Retina (tissue), 1 donor: Measurements from ENCODE around the gene KCNC1.
A peak's percentile ranks its signal among the peaks of the same experiment; 100 is the strongest.

Experiments used
- DNase-seq: peaks from one replicate; pipeline ENCODE4 v3.0.0-alpha.2; 2016

The KCNC1 gene

DNA sequence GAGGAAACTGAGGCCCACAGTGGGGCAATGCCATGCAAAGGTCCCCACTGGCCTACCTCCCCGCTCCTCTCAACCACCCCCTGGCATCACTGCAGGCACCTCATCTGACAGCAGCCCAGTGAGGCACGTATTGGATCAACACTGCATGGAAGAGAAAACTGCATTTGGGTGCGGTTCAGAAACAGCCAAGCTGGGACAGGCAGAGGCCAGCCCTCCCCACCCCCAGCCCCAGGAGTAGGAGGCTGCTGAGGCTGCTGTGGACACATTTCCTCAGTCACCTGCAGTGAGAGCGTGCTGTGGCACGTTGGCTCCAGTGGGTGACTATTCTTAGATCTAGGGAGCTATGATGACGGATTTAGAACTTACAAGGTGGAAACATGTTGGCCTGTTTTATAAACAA is 63.7 kb downstream of the KCNC1 start:
- no peak for DNase-seq

DNA sequence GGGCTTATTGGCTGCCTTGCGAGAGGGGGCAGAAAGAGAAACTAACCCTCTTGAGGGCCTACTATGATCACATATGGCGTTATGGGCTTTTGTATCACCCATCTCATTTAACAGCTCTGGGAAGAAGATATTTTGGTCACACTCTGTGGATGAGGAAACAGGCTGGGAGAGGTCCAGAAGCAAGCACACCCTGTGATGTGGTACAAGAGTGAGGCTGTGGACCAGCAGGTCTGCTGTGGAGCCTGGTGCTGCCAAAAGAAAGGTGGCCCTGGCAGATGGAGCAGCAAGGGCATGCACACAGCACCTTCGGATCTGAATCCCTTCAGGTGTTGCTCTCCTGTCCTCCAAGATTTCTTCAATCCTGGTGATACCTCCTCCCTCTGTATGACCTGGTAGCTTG is 64.1 kb downstream of the KCNC1 start:
- DNase-seq, result no peak

- no peak for DNase-seq
Observed at GRCh38 chr11:17799147-17799546, 64.6 kb downstream of the KCNC1 start.

- DNase-seq, result no peak
Observed at GRCh38 chr11:17801166-17801565, 66.6 kb downstream of the KCNC1 start.

GRCh38 chr11:17802491-17802890 is 67.9 kb downstream of the KCNC1 start:
- no peak for DNase-seq

- peak; percentile 18 for DNase-seq
Observed at GRCh38 chr11:17803754-17804334, 69.3 kb downstream of the KCNC1 start.

DNA sequence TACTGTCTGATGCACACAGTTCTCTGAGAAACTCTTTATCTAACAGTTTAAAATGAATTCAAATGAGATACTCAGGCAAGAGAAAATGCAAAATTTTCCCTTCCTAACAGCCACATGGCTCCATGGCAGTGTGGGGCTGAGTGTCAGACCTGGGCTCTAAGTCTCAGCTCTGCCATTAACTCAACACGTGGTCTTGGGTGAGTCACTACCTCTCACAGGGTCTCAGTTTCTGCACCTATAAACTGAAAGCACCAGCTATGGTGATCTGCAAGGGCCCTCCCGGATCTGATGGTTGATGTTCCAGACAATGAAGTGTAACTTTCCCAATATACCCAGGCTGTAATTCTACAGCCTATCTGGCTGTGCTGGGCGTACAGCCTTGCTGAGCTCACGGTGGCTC is 70.5 kb downstream of the KCNC1 start:
- DNase-seq, result no peak

- DNase-seq, result no peak
Observed at GRCh38 chr11:17805873-17806272, 71.3 kb downstream of the KCNC1 start.

DNA sequence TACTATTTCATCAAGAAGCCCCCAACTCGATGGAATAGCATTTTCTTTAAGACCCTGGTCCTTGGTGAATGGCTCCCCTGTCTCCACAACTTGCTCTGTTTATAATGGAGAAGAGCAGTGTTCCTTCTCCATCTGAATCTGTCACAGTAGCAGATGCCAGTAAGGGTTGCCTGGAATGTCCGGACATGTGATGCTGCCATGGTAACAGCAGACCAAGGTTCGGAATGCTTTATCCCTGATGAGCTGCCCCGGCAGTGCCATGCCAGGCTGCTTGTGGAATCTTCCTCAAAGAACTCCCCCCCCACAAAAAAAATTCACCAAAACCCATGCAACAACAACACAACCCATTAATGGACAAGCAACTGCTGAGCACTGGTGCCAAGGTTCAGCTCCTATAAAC is 72.5 kb downstream of the KCNC1 start:
- no peak for DNase-seq

GRCh38 chr11:17810041-17810440 is 75.5 kb downstream of the KCNC1 start:
- no peak for DNase-seq

GRCh38 chr11:17810746-17811145 is 76.2 kb downstream of the KCNC1 start:
- DNase-seq, result peak; percentile 59

DNA sequence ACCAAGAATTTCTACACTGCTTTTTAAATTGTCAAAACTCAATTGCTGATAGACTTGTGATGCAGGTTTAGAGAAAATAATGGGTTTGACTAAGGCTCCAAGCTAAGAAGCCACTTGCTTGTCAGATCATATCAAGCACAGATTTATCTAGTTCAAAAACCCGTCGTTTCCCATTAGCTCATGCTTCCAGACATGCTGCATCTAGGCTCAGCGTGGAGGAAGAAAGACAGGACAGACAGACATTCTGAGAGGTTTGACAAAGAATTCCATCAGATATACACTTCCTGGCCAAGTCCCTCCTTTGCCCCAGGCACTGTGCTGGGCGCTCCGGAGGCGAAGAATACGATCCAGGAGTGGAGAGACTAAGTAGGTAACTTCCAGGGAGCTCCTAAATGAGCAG is 76.8 kb downstream of the KCNC1 start:
- no peak for DNase-seq

DNA sequence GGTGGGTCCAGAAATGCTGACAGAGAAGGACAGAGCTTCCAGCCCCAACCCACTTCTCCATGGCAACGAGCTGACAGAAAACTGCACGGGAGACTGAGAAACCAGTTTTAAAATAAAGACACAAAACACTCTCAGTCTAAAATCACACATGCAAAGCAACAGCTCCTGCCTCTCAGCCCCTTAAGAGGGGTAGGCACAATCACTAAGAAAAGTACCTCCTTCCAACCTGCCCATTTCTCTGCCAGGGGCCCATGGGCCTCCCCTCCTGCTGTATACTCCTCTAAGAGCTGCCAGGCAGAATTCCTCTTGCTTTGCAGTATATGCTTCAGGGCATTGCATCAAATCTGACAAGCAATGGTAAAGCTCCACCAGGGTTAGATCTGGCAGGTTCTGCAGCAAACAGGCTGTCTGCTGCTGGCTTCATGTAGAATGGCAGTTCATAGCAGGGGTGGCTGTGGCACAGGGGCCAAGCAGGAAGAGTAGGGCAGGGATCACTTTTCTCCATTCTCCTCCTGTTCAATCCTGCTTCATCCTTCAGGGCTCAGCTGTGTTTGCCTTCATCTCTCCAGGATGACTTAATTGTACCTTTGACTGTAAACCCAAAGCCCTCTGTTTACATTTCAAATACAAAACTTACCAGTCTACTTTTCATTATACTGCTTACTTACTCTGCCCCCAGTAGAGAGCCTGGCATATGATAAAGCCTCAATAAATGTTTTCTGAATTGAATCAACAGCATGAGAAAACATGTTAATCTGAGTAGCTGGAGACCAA is 77.7 kb downstream of the KCNC1 start:
- peak; percentile 61 for DNase-seq

DNA sequence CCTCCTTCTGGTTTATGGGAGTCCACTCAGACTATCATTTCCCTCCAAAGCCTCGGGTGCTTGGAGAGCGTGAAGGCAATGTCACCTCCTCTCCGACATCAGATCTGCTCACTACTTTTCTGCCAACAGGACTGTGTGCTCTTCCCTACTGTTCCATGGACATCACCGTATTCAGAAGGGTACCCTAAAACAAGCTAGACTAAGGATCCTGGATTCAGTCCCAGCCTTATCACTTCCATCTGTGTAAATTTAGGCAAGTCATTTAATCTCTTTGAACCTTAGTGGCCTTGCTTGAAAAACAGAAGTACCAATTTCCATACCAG is 78.2 kb downstream of the KCNC1 start:
- no peak for DNase-seq

DNA sequence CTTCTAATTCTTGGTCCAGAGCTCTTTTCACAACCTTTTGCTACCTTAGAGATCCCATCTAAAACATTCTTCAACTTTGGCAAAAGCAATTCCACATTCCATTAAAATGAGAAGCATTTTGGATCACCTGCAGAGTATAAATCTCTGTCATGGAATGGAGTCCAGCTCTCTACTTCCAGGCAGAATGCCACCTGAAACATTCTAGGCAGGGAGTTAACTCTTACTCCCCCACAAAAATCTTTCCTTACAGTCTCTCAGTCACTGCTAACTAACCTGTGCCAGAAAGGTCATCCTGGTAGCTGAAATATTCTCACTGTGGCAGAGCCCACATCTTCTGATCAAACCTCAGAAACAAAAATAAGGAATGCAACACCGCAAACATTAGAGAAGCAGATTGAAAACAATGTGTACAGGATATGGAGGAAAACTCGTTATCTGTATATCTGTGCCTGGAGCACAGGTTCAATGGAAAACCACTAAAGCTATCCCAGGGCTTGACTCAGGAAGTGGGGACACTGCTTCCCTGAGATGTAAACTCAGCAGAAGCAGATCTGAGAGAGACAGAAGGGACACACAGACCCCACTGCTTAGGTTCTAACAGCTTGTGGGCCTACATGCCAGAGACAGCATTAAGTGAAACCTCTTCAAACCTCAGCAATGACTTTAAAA is 78.9 kb downstream of the KCNC1 start:
- DNase-seq, result no peak

- DNase-seq, result no peak
Observed at GRCh38 chr11:17814546-17814945, 80.0 kb downstream of the KCNC1 start.

- DNase-seq, result no peak
Observed at GRCh38 chr11:17816232-17816931, 81.8 kb downstream of the KCNC1 start.

DNA sequence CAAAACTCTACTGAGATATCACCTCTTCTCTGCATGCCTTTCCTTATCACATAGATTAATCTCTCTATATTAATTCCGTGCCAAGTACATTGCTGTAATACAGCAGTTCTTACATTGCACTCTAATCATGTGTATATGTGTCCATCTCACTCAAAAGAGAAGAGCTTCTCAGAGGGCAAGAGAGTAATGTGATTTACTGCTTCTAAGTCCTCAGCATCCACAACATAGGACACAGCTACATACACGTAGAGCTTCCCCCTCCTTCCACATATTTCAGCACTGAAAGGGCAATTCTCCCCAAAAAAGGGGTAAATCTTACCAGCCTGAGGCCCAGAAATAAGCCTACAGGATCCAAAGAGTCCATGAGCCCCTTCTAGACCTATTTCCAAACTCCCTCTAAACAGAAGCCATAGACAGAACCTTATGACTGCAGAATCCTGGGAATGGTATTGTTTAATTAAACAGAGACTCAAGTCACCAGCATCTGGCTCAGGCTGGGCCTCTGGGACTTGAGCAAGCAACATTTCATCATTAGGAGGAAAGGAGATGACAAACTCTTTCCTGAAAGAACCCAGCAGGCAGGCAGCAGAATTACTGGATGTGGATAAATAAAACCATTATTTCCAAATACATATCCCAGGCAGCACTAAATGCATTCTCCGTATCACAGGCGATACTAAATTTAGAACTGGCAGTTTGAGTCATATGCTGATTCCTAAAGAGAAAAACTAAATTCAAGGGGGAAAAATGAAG is 87.2 kb downstream of the KCNC1 start:
- DNase-seq, result no peak

DNA sequence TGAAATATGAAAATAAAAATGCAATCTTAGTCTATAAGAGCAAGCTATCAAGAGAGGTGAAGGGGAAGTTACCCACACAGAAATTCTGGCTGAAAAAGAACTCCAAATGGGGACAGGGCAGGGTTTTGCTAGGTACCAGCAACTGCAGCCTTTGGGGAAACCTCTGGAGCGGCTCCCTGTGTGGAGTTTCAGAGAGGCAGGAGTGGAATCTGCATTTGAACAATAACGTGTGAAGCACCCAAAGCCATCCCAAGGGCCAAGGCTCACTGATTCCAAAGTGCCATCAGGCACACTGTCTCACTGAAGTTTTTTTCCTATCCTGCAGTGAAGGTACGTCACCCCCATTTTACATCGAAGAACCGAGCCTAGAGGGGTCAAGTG is 87.8 kb downstream of the KCNC1 start:
- no peak for DNase-seq

DNA sequence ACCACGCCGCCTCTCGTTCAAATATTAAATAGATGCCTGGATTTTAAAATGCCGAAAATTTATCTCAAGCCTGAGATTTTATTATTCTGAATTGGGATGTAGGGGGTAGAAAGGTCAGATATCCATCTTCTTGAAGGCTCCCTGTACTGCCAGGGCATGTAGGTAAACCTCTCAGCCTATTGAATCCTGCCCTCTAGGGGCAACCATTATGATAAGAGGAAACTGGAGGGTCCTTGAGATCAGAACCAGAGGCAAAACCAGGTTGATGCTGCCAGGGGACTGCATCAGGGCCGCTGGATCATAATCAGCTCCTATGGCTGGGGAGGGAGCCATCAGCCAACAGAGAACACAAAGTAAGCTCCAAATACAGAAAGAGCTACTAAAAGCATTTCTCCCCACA is 92.4 kb downstream of the KCNC1 start:
- DNase-seq, result no peak

DNA sequence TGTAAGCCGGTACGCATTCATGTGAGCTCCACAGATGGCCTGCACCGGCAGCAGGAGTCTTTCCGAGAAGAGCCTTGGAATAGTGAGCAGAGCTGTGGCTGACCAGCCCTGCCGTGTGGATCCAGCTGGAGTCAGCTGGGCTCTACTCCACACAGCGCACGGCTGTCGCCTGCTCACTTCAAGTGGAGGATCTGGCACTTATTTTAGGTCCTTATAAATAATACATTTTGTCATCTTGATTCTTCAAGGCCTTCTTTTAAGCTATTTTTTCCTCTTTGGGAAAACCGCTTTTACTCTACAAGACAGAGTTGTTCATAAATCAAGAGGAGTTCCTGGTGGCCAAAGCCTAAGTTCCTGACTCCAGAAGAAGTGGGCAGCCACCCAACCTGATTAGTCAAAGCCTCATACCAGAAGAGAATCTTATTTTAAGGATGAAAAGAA is 93.8 kb downstream of the KCNC1 start:
- no peak for DNase-seq

GRCh38 chr11:17831228-17831627 is 96.6 kb downstream of the KCNC1 start:
- no peak for DNase-seq

DNA sequence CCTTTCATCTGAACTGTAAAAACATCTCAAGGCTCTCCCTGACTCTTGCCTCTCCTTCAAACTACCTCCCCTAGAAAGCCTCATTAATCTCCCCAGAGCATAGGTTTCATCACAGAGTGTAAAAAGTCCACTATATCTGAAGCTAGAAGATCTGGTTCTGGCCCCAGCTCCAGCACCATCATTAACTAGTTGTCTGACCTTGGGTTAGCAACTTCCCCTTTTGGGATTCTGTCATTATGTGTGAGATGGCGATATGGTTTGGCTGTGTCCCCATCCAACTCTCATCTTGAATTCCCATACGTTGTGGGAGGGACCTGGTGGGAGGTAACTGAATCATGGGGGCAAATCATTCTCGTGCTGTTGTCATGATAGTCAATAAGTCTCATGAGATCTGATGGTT is 97.3 kb downstream of the KCNC1 start:
- no peak for DNase-seq
